GM19239 (cell line): ENCODE results near the gene MIDN.

Experiments used
- DNase-seq: peaks from one replicate; pipeline ENCODE4 v3.0.0; 2011; ENCODE audit warnings: low spot score; ENCODE audit not compliant: insufficient read length
- FAIRE-seq: peaks from 2 replicates; lab custom pipeline; 2011; peaks lifted over from hg19 to GRCh38; lab: Jason Lieb, UNC

The MIDN gene

DNA sequence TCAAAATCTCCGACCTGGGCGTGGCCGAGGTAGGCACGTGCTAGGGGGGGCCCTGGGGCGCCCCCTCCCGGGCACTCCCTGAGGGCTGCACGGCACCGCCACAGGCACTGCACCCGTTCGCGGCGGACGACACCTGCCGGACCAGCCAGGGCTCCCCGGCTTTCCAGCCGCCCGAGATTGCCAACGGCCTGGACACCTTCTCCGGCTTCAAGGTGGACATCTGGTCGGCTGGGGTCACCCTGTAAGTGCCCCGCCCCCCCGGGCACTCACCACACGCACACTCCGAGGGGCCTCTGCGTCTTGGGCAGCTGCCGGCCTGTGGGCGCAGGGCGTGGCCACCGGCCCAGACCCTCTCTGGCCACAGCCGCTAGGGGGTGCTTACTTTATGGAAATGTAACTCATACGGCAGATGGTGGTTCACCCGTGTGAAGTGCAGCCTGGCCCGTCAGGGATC lies 27.9 kb upstream of the MIDN start:
- FAIRE-seq: no peak
- DNase-seq: no peak

DNA sequence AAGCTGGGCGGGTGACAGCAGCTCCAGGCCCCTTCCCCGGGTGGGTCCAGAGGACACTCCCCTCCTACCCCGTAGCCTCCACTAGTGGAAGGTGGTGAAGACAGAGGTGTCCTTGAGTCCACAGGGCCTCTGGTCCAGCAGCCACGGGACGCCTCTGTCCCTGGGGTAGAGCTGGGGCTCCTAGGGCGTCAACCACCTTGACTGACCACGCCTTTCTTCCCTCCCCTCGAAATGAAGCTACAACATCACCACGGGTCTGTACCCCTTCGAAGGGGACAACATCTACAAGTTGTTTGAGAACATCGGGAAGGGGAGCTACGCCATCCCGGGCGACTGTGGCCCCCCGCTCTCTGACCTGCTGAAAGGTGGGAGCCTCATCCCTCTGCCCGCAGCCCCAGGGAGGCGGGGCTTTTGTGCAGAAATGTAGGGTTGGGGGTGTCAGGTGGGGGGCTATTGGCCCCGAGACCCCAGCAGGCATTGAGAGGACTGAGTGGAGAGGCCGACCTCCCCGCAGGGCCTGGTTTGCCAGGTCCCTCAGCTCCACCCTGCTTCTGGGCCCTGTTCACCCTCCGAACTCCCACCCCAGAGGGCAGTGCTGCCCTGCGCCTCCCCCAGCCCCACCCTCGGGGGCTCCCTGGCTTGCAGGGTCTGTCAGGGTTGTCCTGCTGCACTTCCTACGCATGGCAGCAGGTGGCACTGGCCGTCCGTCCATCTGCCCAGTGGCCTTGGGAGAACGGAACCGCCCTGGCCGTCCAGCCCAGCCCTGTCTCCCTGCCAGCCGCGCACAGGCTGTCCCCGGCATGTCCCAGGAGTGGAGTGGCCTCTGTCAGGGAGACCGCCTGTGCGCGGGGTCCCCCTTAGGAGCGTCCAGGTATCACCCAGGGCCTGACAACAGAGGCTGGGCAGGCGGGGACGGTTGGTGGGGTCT lies 27.1 kb upstream of the MIDN start:
- DNase-seq: no peak
- FAIRE-seq: no peak

DNA sequence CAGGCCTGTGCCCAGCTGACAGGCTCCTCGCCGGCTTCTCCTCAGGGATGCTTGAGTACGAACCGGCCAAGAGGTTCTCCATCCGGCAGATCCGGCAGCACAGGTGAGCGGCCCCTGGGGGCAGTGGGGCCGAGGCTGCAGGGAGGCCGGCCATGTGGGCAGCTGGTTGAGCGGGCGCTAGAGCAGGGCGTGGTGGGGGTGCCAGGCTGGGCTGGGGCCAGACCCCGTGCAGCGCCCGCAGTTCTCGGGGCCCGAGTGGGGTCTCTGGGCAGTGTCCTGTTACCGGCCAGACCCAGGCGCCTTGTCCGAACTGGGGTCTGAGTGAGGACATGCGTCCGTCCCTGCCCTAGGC lies 26.5 kb upstream of the MIDN start:
- FAIRE-seq: no peak

DNA sequence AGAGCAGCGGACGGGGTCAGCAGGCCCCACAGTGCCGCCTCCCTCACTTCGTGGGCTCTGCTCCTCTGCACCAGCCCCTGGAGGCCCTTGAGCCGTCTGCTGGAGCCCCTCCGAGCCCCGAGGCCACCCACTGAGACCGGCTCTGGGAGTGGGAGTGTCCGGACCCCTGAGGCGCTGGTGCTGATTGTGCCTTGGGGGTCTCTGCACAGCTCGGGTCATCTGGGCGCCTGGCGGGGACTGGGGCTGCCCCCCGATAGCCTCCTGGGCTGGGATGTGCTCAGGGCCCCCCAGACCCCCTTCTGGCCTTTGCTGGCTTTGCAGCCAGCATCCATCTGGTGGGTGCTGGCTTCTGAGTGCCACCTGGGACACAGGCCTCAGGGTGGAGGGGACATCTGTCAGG lies 26.0 kb upstream of the MIDN start:
- no peak for FAIRE-seq
- DNase-seq: no peak

More for the DNA sequence above, 26.5 kb upstream of the MIDN start:
- DNase-seq: no peak

DNA sequence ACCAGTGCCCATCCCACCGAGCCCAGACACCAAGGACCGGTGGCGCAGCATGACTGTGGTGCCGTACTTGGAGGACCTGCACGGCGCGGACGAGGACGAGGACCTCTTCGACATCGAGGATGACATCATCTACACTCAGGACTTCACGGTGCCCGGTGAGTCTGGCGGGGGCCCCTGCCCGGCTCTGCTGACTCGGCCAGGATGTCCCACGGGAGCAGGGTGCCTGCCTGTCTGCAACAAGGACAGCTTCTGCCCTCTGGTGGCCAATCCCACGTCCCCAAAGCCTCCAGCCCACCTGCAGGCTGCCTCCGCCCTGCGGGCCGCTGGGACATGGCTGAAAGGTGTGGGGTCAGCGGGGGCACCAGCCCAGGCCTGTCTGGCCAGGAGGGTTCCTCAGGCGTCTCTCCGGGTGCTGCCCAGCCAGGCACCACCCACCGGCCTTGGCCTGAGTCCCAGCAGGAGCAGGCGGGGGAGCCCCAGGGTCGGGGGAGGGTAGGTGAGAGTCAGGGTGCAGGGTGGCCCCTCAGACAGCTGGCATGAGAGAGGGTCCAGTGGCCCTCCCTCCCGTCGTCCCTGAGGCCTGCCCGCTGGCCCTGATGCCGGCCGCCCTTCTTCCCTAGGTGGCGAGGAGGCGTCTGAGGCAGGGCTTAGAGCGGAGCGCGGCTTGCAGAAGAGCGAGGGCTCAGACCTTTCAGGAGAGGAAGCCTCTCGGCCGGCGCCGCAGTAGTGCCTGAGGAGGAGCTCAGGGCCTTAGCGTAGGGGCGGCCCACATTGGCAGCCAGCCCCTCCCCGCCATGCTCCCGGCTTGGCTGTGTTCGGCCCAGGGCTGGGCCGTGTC lies 25.1 kb upstream of the MIDN start:
- FAIRE-seq: no peak
- DNase-seq: peak; percentile 92

DNA sequence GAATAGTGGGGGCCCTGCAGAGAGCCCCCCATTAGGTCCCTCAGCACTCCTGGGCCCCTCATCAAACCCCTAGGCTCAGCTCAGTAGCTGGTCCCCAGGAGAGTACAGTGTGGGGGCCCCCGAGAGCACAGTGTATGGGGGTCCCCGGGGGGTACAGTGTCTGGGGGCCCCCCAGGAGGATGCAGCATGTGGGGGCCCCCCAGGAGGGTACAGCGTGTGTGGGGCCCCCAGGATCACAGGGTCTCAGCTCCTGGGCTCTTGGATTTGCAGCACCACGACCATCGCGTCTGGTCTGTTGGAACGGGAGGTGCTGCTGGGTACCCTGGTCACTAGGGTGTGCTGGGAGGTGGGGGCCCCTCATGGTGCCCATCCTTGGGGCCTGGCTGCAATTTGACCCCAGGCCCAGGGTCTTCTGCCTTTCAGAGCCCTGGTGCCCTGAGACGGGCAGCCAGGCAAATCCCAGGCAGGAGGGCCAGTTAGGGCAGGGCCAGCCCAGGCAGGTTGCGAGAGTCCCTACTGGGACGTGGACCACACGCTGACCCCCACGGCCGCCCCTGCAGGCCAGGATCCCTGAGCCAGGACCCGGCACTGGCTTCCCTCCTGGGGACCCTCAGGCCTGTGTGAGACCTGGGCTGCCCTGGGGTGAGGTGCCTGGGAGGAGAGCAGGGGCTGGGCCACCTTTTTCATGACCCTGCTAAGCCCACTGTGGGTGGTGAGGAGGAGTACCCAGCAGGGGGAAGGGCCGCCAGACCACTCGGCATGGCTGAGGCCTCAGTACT lies 24.1 kb upstream of the MIDN start:
- no peak for DNase-seq
- no peak for FAIRE-seq

DNA sequence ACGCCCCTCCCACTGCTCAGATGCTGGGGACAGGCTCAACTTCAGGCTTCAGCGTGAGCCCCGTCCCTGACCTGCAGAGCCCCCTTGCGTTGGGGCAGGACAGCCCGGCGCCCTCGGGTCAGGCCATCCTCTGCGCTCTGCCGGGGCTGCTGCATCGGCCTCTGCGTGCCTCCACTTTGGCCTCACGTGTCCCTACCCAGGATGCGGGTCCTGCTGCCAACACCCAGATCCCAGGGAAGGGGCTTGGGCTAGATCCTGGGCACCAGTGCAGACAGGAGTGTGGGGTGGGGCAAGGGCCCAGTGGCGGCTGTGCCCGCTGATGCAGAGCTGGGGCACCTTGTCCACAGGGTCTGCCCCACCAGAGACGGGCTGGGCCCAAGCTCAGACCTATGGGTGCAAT lies 23.5 kb upstream of the MIDN start:
- FAIRE-seq (no peak), DNase-seq (no peak)

DNA sequence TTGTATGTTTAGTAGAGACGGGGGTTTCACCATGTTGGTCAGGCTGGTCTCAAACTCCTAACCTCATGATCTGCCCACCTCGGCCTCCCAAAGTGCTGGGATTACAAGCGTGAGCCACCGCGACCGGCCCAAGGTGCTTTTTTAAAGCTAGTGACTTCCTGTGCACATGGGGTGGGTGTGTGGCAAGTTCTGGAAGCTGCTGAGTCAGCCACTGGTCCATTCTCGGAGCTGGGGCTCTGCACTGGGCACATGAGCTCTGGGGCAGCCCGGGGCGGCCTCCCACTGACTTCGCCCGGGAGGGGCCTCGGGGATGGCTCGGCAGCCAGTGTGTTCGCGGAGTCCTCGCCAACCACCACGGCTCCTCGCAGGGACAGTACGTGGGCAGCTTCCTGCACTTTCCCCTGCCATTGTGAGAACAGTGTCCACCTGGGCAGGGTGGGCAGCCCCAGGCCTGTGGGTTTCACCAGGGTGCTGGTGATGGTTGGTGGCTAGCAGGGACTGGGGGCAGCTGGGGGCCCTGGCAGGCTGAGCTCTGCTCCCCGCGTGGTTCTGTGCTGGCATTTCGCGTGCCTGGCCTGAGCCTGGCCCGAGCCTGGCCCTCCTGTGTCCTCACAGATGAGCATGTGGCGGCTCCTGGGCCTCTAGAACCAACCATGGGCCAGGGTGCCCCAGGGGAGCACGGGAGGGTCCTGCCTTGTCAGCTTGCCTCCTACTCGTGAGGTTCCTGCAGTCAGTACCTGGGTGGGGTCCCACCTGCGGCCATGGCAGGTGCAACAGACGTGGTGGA lies 22.8 kb upstream of the MIDN start:
- FAIRE-seq (no peak), DNase-seq (no peak)

DNA sequence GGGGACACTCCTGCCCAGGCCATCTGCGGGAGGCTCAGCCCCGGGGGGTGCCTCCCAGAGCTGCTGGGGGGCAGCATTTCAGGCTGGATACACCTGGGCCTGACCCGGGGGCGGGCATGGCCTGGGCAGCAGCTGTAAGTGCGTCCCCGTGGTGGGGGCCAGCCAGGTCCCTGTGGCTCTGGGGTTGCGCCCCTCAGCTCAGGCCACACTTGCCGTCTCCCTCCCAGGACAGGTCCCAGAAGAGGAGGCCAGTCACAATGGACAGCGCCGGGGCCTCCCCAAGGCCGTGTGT lies 22.2 kb upstream of the MIDN start:
- DNase-seq (no peak), FAIRE-seq (no peak)

DNA sequence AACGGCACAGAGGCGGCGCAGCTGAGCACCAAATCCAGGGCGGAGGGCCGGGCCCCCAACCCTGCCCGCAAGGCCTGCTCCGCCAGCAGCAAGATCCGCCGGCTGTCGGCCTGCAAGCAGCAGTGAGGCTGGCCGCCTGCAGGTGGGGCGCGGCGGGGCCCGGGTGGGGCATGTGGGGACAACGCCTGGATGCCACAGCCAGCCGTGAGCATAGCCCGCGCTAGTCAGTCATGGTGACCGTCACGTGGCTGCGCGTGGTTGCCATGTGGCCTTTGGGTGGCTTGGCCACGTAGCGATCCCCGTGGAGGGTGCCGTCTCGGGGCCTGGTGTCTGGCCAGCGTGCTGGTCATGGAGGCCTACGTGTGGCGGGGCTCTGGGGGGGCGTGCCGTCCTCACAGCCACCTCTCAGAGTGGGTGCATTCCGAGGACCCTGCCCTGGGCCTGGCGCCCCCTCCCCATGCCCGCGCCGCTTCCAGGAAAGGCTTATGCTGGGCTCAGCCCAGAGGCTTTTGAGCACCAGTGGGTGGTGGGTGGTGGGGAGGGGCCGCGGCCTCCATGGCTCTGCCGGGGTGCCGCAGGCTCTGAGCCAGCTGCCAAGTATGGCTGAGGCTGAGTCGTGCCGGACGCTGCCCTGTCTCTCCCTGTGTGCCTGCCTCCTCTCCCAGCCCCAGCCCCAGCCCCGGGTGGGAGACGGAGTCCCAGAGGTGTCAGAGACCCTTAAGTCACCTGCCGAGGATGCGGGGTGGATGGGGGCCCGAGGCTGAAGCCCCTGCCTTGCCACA lies 21.7 kb upstream of the MIDN start:
- DNase-seq: no peak
- FAIRE-seq: no peak

DNA sequence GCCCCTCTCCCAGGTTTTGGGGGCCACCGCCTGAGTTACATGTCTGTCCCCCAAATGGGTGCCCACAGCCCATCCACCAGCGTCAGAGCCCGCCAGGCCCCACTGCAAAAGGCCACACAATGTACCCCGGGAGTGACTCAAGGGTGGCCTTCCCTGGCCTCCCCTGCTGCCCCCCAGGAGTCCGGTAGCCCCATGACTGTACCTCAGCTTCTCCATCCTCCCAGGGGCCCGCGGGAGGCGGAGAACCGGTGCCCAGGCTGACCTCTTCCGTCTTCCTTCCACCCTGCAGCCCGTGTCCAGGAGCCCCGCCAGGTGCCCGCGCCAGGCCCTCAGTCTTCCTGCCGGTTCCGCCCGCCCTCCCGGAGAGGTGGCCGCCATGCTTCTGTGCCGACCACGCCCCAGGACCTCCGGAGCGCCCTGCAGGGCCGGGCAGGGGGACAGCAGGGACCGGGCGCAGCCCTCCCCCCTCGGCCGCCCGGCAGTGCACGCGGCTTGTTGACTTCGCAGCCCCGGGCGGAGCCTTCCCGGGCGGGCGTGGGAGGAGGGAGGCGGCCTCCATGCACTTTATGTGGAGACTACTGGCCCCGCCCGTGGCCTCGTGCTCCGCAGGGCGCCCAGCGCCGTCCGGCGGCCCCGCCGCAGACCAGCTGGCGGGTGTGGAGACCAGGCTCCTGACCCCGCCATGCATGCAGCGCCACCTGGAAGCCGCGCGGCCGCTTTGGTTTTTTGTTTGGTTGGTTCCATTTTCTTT lies 20.9 kb upstream of the MIDN start:
- FAIRE-seq: no peak

DNA sequence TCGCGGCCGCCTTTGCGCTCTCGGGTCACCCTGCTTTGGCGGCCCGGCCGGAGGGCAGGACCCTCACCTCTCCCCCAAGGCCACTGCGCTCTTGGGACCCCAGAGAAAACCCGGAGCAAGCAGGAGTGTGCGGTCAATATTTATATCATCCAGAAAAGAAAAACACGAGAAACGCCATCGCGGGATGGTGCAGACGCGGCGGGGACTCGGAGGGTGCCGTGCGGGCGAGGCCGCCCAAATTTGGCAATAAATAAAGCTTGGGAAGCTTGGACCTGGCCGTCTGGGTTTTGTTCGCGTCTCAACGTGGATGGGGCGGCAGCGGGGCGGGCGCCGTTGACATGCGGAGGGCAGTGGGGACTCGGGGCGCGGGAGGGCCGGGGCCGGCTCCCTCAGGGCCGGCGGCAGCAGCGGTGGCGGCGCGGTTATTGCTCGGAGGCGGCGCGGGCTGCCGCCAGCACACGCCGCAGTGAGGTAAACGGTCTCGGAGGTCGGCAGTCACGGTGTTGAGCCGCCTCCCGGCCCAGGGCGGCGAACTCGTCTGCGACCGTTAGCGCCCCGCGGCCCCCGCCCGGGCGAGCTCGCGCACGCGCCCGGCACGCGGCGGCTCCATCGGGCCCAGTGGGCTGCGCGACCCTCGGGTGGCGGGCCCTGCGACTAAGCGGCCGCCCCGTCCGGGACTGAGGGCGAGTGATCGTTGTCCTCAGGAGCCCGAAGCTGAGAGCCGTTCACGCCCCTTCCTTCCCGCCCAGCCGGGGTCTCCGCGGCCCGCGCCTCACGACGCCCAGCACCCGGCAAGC lies 20.0 kb upstream of the MIDN start:
- FAIRE-seq (no peak), DNase-seq (no peak)

More for the DNA sequence above, 20.9 kb upstream of the MIDN start:
- DNase-seq: no peak

DNA sequence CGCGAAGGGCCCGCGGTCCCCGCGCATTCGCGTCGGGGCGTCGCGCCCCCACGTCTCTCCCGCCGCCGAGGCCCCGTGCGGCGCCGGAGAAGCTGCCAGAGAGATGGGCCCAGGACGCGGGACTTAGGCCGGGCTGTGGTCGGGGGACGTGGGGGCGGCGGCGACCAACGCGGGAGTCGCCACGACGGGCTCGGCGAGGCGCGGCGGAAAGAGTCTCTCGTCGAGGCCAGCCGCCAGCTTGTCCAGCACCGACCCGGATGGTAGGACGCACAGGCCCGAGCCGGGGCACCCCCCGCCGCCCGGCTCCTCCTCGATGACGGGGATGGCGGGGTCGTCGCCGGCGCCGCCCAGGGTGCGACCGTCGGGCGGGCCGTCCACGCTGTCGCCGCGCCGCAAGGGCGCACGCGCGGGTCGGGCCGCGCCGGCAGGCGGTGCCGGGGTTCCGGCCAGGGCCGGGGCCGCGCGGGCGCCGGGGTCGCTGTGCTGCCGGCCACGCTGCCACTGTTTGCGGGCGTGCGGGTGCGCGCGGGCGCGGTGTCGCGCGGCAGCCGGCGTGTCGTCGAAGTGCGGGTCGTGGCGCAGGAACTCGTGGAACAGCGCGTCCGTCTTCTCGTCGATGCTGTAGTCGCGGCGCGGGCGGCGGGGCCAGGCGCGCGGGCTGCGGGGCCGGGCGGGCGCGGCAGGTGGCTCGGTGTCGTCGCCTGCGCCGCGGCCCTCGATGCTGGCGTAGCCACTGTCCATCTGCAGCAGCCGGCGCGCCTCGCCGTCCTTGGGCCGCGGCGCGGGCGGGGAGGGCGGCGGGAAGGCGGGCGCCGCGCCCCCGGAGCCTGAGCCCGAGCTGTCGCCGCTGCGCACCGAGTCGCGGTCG lies 19.1 kb upstream of the MIDN start:
- FAIRE-seq (no peak), DNase-seq (no peak)

DNA sequence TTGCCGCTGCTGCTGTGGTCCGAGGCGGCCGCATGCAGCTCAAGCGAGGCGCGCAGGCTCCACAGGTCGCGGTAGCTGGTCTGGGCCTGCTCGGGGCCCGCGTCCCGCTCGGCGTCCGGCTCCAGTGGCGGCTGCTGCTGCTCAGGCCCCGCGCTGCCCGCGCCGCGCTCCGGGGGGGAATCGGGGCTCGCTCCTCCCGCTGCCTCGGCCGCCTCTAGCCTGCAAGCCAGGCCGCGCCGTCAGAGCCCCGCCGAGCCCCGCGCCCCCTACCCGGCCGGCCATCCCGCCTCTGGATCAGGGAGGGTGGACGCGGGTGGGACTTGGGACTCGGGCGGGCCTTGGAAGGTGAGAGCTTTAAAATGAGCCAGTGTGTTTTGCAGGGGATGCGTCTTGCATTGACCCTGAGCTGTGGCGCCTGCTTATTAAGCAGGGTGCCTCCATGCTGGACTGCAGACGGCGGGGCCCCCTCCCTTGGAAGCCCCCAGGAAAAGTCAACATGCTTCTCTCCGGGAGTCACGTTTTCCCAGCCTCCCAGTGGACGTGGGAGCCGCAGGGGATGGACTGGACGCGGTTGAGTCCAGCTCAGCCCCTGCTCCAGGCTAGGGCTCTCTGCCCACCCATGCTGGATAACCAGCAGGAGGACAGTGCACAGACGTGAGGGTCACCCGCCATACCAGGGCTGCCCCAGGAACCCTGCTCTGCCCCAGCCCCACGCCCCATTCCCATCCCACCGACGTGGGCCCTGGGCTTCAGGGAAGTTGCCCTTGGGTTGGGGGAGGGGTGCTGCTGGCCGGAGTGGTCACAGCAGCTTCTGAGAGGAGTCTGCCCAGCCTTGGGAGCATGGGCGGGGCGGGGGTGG lies 18.2 kb upstream of the MIDN start:
- FAIRE-seq (no peak), DNase-seq (no peak)

DNA sequence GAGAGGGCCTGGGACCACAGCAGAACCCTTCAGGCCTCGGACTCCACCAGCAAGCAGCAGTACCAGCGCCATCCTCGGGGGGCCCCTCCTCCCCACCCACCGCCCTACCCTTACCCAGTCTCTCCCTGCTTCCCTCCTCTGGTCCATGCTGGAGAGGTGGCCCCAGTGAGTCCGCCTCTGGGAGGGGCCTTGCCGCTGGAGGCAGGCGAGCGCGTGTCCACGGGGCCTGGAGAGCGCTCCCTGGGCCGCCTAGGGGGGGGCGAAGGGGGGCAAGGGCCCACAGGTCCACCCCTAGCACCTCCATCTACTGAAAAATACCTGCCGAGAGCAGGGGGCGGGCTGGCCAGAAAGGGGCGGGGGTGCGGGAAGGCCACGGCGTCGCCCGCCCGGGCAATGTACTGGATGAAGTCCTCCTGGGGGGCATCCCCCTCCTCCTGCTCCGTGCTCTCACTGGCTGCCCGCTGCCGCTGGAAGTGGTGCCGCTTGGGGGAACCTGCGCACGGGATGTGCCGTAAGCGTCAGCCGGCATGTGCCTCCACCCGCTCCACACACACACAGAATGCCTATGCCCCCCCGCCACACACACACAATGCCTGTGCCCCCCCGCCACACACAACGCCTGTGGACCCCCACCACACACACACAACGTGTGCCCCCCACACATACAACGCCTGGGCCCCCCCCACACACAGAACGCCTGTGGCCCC lies 17.4 kb upstream of the MIDN start:
- no peak for DNase-seq
- FAIRE-seq: no peak
